GM21619 (cell line): ENCODE measurements around the gene CCDC92.

ENCODE experiments used
- ATAC-seq: cut with Tn5 transposase; IDR thresholded peaks from one replicate; pipeline ENCODE4 v1.9.1; 2021; ENCODE audit not compliant: unreplicated experiment

CCDC92 gene

GRCh38 chr12:124002654-124003053, 30.0 kb upstream of the CCDC92 start:
- no peak for ATAC-seq

DNA sequence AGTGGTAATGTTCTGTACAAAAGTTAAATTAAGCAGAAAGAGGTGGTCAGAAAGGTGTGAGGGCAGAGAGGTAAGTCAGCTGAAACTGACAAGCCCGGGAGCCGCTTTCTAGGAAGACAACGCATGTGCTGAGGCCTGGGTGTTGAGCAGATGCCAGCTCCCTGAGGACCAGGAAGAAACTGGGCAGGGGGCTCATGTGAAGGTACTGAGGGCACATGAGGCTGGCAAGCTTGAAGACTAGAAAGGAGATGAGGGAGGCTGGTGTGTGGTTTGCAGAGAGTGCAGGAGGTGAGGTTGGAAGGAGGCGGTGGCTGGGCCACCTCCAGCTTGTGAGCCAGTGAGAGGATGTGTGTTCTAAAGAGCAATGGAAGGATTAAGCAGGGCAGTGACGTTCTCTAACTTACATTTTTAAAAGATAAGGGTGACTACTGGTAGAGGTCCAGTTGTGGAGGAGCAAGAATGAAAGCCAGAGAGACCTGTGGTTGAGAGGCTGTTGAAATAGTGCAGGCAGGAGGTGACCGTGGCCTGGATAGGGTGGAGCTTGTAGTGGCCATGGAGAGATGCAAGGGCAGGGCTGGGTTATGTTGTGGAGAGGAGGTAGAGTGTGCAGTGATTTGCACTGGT, 29.5 kb upstream of the CCDC92 start:
- no peak for ATAC-seq

DNA sequence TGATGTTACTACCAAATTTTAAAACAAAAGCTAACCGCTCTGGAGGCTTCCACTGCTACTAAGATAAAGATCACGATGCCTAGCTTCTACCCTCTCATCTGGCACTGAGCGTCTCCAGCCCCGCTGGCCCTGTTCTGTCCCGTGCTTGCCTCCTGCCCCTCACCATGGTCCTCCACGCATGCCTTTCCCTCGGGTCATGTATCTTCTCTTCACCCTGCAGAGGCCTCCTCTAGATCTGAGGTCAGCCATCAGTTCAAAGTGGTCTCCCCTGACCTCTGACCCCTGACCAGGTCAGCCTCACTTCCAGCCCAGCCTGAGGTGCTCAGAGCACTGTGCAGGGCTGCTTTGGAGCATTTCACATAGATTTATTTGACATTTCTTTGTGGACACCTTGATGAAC, 28.7 kb upstream of the CCDC92 start:
- ATAC-seq, result no peak

- ATAC-seq, result no peak
These were observed 27.5 kb upstream of the CCDC92 start for GRCh38 chr12:124000111-124000510.

DNA sequence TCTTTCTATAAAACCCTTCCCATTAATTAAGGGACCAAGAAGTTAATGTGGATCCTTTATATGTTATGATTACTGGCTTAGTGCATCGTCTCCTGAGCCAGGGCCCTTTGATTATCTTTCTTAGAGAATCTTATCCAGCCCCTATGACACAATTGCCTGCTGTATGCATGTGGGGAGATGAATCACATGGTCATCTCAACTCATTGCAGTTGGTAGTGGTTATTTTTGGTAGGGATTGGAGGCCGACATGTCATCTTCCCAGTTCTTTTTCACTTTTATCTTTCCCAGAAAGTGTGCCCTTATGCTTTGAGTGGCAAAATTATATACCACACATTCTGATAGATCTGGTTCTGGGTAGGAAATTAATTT, 26.3 kb upstream of the CCDC92 start:
- ATAC-seq, result no peak

GRCh38 chr12:123998344-123998990, 25.8 kb upstream of the CCDC92 start:
- ATAC-seq, result no peak

- no peak for ATAC-seq
These were observed 25.3 kb upstream of the CCDC92 start for GRCh38 chr12:123997908-123998307.

GRCh38 chr12:123997033-123997822, 24.6 kb upstream of the CCDC92 start:
- ATAC-seq, result no peak

- ATAC-seq, result no peak
These were observed 23.9 kb upstream of the CCDC92 start for GRCh38 chr12:123996581-123996980.

- no peak for ATAC-seq
These were observed 22.6 kb upstream of the CCDC92 start for GRCh38 chr12:123995023-123995748.

GRCh38 chr12:123992118-123992825, 19.6 kb upstream of the CCDC92 start:
- ATAC-seq, result no peak

GRCh38 chr12:123991372-123991951, 18.8 kb upstream of the CCDC92 start:
- no peak for ATAC-seq

GRCh38 chr12:123990511-123990910, 17.9 kb upstream of the CCDC92 start:
- ATAC-seq, result no peak

DNA sequence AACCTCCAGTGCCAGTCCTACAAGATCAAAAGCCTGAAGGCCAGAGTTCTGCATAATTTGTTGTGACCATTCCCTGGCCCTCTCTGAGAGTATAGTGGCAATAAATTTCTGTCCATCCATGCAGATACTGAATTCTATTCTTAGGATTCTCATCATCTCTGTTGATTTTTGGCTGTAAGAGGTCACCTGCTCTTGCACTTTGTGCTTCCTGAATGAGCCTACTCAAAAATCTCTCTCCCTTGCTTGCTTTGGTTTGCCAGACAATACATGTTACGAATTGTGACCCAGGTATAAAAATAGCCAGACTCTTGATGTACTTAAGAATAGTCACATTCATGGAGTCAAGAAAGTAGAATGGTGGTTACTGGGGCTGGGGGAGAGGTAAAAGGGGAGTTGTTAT, 17.1 kb upstream of the CCDC92 start:
- ATAC-seq, result no peak

DNA sequence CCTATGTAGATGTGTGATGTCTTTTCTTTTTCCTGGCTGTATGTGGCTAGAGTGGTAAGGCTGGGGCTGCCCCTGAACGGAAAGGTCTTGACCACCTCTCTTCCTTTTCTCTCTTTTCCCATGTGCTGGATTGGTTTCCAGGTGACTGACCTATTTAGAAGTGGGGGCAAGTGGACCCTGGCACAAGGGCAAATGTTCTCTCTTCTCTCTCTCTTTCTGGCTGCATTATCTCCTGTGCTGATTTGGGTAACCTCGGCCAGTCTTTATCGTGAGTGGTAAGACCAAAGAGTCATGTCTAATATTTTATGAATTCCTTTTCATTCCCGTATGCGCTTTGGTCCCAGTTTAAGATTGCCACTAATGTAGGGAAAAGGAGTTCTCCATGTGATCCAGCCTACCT, 16.5 kb upstream of the CCDC92 start:
- no peak for ATAC-seq

GRCh38 chr12:123987022-123987421, 14.4 kb upstream of the CCDC92 start:
- ATAC-seq, result no peak

- ATAC-seq, result no peak
These were observed 13.8 kb upstream of the CCDC92 start for GRCh38 chr12:123986374-123986965.

DNA sequence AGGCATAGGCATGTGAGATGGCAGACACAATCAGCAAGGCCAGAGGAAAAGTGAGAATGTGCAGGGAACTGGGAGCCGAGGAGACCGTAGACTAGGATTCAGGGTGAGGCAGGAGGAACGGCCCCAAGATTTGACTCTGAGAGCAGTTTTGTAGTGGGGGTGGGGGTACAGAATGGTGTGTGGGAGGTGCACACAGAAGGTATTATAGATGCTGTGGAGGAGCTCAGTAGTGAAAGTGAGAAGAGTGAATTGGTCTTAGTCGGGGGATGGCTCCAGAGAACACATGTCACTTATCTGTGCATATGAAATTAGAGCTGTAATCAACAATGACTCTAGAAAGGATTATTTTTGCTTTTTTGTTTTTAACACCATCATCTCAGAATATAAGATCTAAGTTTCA, 12.3 kb upstream of the CCDC92 start:
- ATAC-seq, result no peak

GRCh38 chr12:123983822-123984485, 11.3 kb upstream of the CCDC92 start:
- no peak for ATAC-seq

GRCh38 chr12:123982269-123982668, 9.6 kb upstream of the CCDC92 start:
- ATAC-seq, result no peak
